Activated CD8-positive, alpha-beta memory T cell treated with anti-CD3 and anti-CD28 coated beads for 24 hours (primary cell): ENCODE data around the gene LANCL3.

Source experiments
- DNase-seq: peaks from one replicate; pipeline ENCODE4 v3.0.0-alpha.2; 2020

The LANCL3 gene

GRCh38 chrX:37684973-37685372, 113.5 kb downstream of the LANCL3 start:
- no peak for DNase-seq

DNA sequence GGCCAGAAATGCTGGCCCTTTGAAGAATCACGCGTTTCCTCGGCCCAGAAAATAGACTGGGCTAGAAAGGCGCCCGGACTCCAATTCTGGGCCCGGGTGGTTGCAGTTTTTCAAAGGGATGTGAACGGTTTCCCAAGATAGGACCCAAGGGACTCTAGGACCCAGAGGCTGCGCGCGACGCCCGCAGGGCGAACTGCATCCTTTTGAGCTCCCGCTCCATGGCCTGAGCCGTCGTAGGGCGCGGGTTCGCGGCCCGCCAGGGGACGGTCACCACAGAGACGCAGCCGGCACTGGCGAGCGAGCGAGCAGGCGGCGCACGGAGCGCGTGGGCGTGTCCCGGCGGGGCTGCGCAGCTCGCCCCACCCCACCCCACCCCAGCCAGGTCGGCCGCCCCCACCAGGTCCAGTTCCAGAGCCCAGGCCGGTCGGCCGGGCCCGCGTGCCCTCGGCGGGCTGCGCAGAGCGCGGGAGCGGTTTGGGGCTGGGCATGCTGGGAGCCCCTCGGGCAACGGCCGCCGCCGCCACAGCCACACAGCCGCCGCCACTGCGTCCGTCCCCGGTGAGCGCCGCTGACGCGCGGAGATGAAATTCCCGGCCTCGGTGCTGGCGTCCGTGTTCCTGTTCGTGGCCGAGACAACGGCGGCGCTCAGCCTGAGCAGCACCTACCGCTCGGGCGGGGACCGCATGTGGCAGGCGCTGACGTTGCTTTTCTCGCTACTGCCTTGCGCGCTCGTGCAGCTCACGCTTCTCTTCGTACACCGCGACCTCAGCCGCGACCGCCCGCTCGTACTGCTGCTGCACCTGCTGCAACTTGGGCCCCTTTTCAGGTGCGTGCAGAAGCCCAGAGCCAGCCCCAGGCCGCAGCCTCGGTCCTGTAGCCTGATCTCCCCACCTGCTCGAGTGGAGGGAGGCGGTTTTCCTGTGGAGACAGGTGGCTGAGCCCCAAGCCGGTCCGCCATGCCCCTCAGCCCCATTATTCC, 114.2 kb downstream of the LANCL3 start, which contains the start of gene XK:
TSS of gene XK (plus strand) at position 411 of the 979 bp plus-strand sequence. CDS start at position 582, 171 bp downstream.
- DNase-seq, result peak; percentile 74

DNA sequence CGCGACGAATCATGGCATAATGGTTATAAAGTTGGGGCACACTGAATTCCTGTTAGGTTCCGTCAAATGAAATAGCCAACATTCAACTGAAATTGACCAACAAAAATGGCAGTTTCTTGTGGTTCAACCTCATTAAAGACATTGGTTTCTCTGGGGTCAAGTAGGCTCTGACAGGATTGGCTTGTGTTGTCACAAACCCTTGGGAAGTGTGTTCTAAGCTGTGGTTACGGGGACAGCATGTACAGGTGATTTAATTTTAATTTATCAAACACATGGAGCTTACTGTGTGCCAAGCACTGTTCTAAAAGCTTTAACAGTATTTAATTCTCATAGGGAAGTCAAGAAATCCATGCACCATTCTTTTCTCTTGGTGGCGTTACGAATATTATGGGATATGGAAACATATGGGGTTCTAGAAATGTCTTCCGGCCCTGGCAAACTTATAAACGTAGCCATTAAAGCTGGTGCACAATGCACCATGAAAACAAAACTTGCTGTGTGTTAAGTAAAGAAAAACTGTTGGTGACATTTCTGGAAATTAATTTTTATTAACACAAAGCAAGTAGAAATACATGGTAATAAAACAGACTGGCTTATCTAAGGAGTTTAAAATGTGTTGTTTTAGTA, 115.0 kb downstream of the LANCL3 start:
- no peak for DNase-seq

DNA sequence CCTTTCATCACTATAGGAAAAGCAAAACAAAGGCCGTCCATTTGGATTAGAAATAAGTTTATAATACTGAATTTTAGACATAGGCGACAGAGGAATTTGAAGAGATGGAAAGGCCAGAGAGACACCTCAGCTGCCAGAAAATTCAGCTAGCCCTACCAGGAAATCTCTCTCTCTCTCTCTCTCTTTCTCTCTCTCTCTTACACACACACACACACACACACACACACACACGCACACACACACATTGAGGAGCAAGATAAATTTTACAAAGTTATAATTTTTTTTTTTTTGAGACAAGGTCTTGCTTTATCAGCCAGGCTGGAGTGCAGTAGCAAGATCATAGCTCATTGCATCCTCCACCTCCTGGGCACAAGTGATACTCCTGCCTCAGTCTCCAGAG, 115.5 kb downstream of the LANCL3 start:
- no peak for DNase-seq

- DNase-seq, result no peak
Measured at GRCh38 chrX:37690119-37690518, 118.7 kb downstream of the LANCL3 start.

DNA sequence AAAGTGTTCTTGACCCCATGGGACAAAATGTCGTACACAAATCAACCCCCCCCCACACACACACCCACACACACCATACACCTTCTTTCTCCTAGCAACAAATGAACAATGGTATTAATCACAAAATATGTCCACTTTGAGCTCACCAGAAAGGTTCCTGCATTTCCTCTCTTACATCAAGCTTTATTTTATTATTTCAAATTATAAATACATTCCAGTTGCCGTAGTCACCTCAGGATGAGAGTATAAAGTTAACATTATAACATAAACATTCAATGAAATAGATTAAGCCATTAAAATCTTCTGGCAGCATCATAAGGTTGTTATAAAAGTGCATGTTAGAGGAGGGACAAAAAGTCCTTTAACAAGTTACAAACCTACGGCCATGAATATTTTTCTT, 121.5 kb downstream of the LANCL3 start:
- no peak for DNase-seq

GRCh38 chrX:37697169-37697760, 125.8 kb downstream of the LANCL3 start:
- no peak for DNase-seq

DNA sequence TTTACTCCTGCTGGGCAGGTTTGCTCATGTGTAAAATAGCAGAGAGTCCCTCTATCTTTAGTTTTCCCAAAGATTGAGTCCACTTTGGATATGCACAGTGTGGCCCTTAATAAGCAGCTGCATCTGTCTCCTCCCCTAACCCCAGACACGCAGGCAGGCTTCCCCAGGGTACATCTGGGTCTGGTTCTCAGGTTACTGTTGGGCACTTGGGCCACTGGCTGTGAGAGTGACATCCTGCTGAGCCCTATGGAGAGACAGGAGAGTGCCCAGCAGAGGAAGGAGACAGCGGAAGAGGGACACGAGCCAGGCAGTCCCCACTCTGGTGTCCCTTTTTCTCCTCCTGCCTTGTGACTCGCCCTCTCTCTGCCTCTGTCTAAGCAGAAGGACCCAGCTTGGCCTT, 130.1 kb downstream of the LANCL3 start:
- DNase-seq, result no peak

DNA sequence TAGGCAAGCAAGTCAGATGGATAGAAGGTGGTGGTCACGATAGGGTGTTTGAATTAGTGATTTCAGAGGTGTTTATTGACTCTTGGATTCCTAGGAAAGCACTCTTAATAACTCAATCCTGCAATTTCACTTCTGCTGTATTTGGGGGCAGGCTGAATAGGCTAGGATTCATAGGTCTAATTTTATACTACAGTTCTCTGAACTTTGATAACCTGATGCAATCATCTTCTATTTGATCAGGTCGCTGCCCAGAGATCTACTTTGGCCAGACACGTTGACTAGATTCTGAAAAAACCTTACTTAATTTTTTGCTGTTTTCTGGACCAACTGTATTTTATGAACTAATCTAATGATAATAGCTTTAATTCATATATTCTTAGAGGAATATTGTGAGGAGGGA, 140.5 kb downstream of the LANCL3 start:
- no peak for DNase-seq

DNA sequence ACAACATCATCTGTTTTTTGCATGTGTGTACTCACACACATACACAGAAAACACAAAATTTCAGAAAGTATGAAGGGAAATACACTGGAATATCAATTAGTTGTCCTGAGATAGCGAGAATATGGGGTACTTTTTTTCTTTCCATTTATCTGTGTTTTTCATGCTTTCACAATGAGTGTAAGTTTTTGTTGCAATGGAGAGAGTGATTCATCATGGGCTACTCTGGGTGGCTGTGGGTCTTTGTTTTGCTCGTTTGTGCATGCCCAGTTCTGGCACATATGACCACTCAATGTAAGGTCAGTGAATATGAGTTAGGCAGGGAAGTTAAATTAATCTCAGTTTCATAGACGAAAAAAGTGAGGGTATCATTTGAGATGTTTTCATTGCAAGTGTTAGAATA, 141.0 kb downstream of the LANCL3 start:
- DNase-seq, result no peak

DNA sequence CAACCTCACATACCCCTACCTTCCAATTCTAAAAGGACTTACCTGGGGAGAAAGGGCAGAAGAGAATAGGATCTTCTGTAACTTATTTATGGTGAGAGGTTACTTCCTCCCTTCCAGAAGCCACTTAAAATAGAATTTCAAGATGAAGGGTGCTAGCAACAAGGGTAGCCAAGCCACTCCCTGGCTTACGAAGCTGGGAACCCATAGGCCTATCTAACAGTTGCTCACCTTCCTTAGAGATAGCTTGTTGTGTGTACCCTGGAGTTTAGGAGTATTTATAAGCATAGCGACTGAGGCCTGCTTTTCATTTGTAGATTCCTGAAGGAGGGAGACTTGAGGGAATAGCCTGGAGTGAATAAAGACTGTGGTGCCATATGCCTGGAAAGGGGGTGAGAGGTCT, 143.0 kb downstream of the LANCL3 start:
- no peak for DNase-seq

GRCh38 chrX:37716602-37717001, 145.1 kb downstream of the LANCL3 start:
- no peak for DNase-seq

DNA sequence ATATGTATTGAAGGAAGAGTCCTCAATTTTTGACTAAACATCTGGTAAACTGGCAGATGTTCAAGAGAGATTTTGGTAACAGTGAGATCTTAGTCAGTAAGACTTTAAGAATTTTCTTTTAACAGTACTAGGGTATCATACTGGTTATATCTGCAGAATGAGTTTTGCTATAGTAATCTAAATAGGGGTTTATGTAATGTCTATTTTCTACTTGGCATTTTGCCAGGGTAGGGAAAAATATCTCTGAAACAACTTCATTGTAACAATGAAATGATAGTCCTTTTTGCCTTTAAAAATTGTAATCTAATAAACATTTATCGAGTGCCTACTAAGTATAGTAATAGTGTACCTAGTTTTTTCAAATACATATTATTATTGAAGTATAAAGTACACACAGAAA, 146.2 kb downstream of the LANCL3 start:
- no peak for DNase-seq

DNA sequence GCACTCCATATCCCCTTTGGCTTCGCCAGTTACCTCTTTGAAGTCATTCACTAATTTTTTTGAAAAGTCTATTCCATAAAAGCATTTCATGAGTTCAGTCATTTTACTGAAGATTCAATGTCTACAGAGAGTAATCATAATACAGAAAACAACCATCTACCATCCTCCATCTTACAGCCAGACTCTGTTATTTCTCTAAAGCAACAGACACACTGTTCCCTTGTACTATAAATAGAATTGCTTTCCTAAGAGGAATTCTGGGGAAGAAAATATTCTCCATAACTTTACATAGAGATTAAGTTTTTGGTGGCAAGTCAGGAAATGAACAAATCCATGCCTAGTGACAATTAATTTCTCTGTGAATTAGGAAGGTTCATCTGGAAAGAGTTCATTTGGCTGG, 151.1 kb downstream of the LANCL3 start:
- DNase-seq, result no peak

GRCh38 chrX:37726346-37726745, 154.9 kb downstream of the LANCL3 start:
- no peak for DNase-seq
